Large intestine (tissue), 12 donors: ENCODE results near the gene MED9. TPM values are rescaled to one million over a fixed set of nuclear protein-coding genes. Genes with fewer than 3 reads are reported as not detected.
A peak's percentile ranks its signal among the peaks of the same experiment; 100 is the strongest.
"Not testable (repeated sequence)": the region's sequence is repeated elsewhere in the genome, so short reads cannot be mapped to it uniquely, and the experiment has no call there.

Source experiments
- DNase-seq, 2 donors: peaks; one replicate each; pipeline versions ENCODE4 v3.0.0 to v3.0.0-alpha.2; 2013
- H3K27ac ChIP-seq: one replicate; pipeline ENCODE4 v1.5.1; 2013; ENCODE audit warnings: low read length
- H3K27me3 ChIP-seq: 2 replicates; pipeline ENCODE4 v1.6.1; 2013; ENCODE audit warnings: low read length; ENCODE audit not compliant: control insufficient read depth, insufficient read depth
- H3K36me3 ChIP-seq: 2 replicates; pipeline ENCODE4 v1.6.1; 2013; ENCODE audit warnings: low read length; ENCODE audit not compliant: control insufficient read depth, insufficient read depth
- H3K4me1 ChIP-seq: one replicate; pipeline ENCODE4 v1.6.1; 2013; ENCODE audit warnings: low read length; ENCODE audit not compliant: control insufficient read depth, insufficient read depth
- H3K4me3 ChIP-seq: one replicate; pipeline ENCODE4 v1.5.1; 2013; ENCODE audit warnings: low read length
- H3K9me3 ChIP-seq: one replicate; pipeline ENCODE4 v1.6.1; 2013; ENCODE audit warnings: mild to moderate bottlenecking, low read depth, low read length, moderate library complexity; ENCODE audit not compliant: control insufficient read depth
- WGBS: methylation state at CpG from one replicate; pipeline ENCODE4 v1.1.5; 2013; ENCODE audit warnings: low lambda C conversion rate; ENCODE audit not compliant: insufficient coverage; 5-methylcytosine and 5-hydroxymethylcytosine counted together
- long read RNA-seq, 11 donors: transcript quantifications; one replicate each; lab custom pipeline, GENCODE V29; 2026
- polyA plus RNA-seq: library from polyadenylated mRNA; unstranded; fragments of 120-200 nt; gene quantifications from one replicate; pipeline ENCODE4 v1.2.1, GENCODE V29; 2013

Gene MED9
- 17.4 TPM for polyA plus RNA-seq
- long read RNA-seq, donor 1, transcript MED9-201 (2 exons, 2,228 nt): major isoform, 6 of 7 reads
- long read RNA-seq, donor 1, partial matches to known transcripts: 0 of 7 reads
- long read RNA-seq, donor 1, other reads (novel, unspliced or antisense): 0 of 7 reads
- long read RNA-seq, donor 2, transcript MED9-201 (2 exons, 2,228 nt): major isoform, 6 of 7 reads
- long read RNA-seq, donor 2, partial matches to known transcripts: 0 of 7 reads
- long read RNA-seq, donor 2, other reads (novel, unspliced or antisense): 0 of 7 reads
- long read RNA-seq, donor 3: 0 reads
- long read RNA-seq, donor 4, partial matches to known transcripts: 0 of 4 reads
- long read RNA-seq, donor 4, other reads (novel, unspliced or antisense): 0 of 4 reads
- long read RNA-seq, donor 5, transcript MED9-201 (2 exons, 2,228 nt): major isoform, 5 of 7 reads
- long read RNA-seq, donor 5, partial matches to known transcripts: 0 of 7 reads
- long read RNA-seq, donor 5, other reads (novel, unspliced or antisense): 0 of 7 reads
- long read RNA-seq, donor 6, transcript MED9-201 (2 exons, 2,228 nt): major isoform, 12 of 14 reads
- long read RNA-seq, donor 6, partial matches to known transcripts: 0 of 14 reads
- long read RNA-seq, donor 6, other reads (novel, unspliced or antisense): 0 of 14 reads
- long read RNA-seq, donor 7, transcript MED9-201 (2 exons, 2,228 nt): major isoform, 6 of 8 reads
- long read RNA-seq, donor 7, partial matches to known transcripts: 0 of 8 reads
- long read RNA-seq, donor 7, other reads (novel, unspliced or antisense): 0 of 8 reads
- long read RNA-seq, donor 8, transcript MED9-201 (2 exons, 2,228 nt): major isoform, 14 of 15 reads
- long read RNA-seq, donor 8, partial matches to known transcripts: 0 of 15 reads
- long read RNA-seq, donor 8, other reads (novel, unspliced or antisense): 0 of 15 reads
- long read RNA-seq, donor 9, transcript MED9-201 (2 exons, 2,228 nt): major isoform, 7 of 7 reads
- long read RNA-seq, donor 9, partial matches to known transcripts: 0 of 7 reads
- long read RNA-seq, donor 9, other reads (novel, unspliced or antisense): 0 of 7 reads
- long read RNA-seq, donor 10, transcript MED9-201 (2 exons, 2,228 nt): major isoform, 7 of 8 reads
- long read RNA-seq, donor 10, partial matches to known transcripts: 0 of 8 reads
- long read RNA-seq, donor 10, other reads (novel, unspliced or antisense): 0 of 8 reads
- long read RNA-seq, donor 11, transcript MED9-201 (2 exons, 2,228 nt): major isoform, 8 of 10 reads
- long read RNA-seq, donor 11, partial matches to known transcripts: 0 of 10 reads
- long read RNA-seq, donor 11, other reads (novel, unspliced or antisense): 0 of 10 reads

GRCh38 chr17:17476865-17477467 is at the start of gene MED9:
Gene MED9, plus strand, starts transcription at chr17:17477000. Its CDS starts 42 bp downstream, at chr17:17477042.
- Histone ChIP-seq H3K9me3 (no peaks in the 10 kb centered on the region), H3K27ac (peak within 1 kb of the TSS; percentile 91), H3K36me3 (peaks cover 12% of the 10 kb centered on the region), H3K4me3 (peak within 1 kb of the TSS; percentile 66), H3K4me1 (peaks cover 21% of the 10 kb centered on the region), H3K27me3 (no peaks in the 10 kb centered on the region)
- peak; percentile 92 to 93 for DNase-seq
- no CpG with 5 or more reads among the region's 47 CpGs for WGBS

- Histone ChIP-seq H3K27ac (no peak overlapping the region), H3K36me3 (no peaks in the 10 kb centered on the region), H3K27me3 (no peaks in the 10 kb centered on the region), H3K4me3 (no peak overlapping the region), H3K4me1 (no peaks in the 10 kb centered on the region), H3K9me3 (peaks cover 10% of the 10 kb centered on the region)
- DNase-seq: no peak
- WGBS: 10% methylated on average over 1 of the region's 2 CpGs
Observed at GRCh38 chr17:17429222-17429621, 47.6 kb upstream of the MED9 start.

GRCh38 chr17:17430924-17431323 is 45.9 kb upstream of the MED9 start:
- H3K4me3 ChIP-seq, DNase-seq, H3K4me1 ChIP-seq, H3K36me3 ChIP-seq, H3K27me3 ChIP-seq, H3K27ac ChIP-seq, H3K9me3 ChIP-seq: not testable (repeated sequence)
- no CpG with 5 or more reads among the region's 4 CpGs for WGBS

GRCh38 chr17:17431605-17432004 is 45.2 kb upstream of the MED9 start:
- no peaks in the 10 kb centered on the region for H3K27me3 ChIP-seq
- H3K27ac ChIP-seq: no peak overlapping the region
- no CpG with 5 or more reads among the region's 6 CpGs for WGBS
- no peaks in the 10 kb centered on the region for H3K9me3 ChIP-seq
- no peaks in the 10 kb centered on the region for H3K36me3 ChIP-seq
- H3K4me1 ChIP-seq: no peaks in the 10 kb centered on the region
- no peak for DNase-seq
- no peak overlapping the region for H3K4me3 ChIP-seq

- Histone ChIP-seq H3K27ac (no peak overlapping the region), H3K27me3 (no peaks in the 10 kb centered on the region), H3K36me3 (no peaks in the 10 kb centered on the region), H3K4me3 (no peak overlapping the region), H3K4me1 (no peaks in the 10 kb centered on the region), H3K9me3 (no peaks in the 10 kb centered on the region)
- 78% methylated on average over 4 of the region's 6 CpGs for WGBS
- no peak for DNase-seq
Observed at GRCh38 chr17:17433000-17433703, 43.6 kb upstream of the MED9 start.

- Histone ChIP-seq H3K9me3 (no peaks in the 10 kb centered on the region), H3K36me3 (no peaks in the 10 kb centered on the region), H3K4me3 (no peak overlapping the region), H3K27me3 (no peaks in the 10 kb centered on the region), H3K4me1 (no peaks in the 10 kb centered on the region), H3K27ac (no peak overlapping the region)
- DNase-seq: no peak
- WGBS: no CpG with 5 or more reads among the region's 2 CpGs
Observed at GRCh38 chr17:17434477-17434876, 42.3 kb upstream of the MED9 start.

- H3K4me1 ChIP-seq: no peaks in the 10 kb centered on the region
- H3K4me3 ChIP-seq: no peak overlapping the region
- H3K27me3 ChIP-seq: no peaks in the 10 kb centered on the region
- H3K27ac ChIP-seq: no peak overlapping the region
- WGBS: no CpG with 5 or more reads among the region's 4 CpGs
- no peaks in the 10 kb centered on the region for H3K9me3 ChIP-seq
- H3K36me3 ChIP-seq: no peaks in the 10 kb centered on the region
- peak; percentile 43 to 84 for DNase-seq
Observed at GRCh38 chr17:17435323-17435722, 41.5 kb upstream of the MED9 start.

- DNase-seq: no peak
- no CpG with 5 or more reads among the region's 9 CpGs for WGBS
- no peaks in the 10 kb centered on the region for H3K36me3 ChIP-seq
Observed at GRCh38 chr17:17437461-17437860, 39.3 kb upstream of the MED9 start.

GRCh38 chr17:17437893-17438292 is 38.9 kb upstream of the MED9 start:
- WGBS: 100% methylated on average over 1 of the region's 3 CpGs

More at GRCh38 chr17:17437461-17437860, 39.3 kb upstream of the MED9 start:
- H3K27ac ChIP-seq: no peak overlapping the region
- no peaks in the 10 kb centered on the region for H3K9me3 ChIP-seq
- H3K27me3 ChIP-seq: no peaks in the 10 kb centered on the region
- no peak overlapping the region for H3K4me3 ChIP-seq
- H3K4me1 ChIP-seq: no peaks in the 10 kb centered on the region

More at GRCh38 chr17:17437893-17438292, 38.9 kb upstream of the MED9 start:
- H3K4me3 ChIP-seq: no peak overlapping the region
- no peaks in the 10 kb centered on the region for H3K9me3 ChIP-seq
- no peaks in the 10 kb centered on the region for H3K27me3 ChIP-seq
- H3K36me3 ChIP-seq: no peaks in the 10 kb centered on the region
- no peak overlapping the region for H3K27ac ChIP-seq
- no peak for DNase-seq
- no peaks in the 10 kb centered on the region for H3K4me1 ChIP-seq
